Measurements from ENCODE around the gene CHSY1.

DNA sequence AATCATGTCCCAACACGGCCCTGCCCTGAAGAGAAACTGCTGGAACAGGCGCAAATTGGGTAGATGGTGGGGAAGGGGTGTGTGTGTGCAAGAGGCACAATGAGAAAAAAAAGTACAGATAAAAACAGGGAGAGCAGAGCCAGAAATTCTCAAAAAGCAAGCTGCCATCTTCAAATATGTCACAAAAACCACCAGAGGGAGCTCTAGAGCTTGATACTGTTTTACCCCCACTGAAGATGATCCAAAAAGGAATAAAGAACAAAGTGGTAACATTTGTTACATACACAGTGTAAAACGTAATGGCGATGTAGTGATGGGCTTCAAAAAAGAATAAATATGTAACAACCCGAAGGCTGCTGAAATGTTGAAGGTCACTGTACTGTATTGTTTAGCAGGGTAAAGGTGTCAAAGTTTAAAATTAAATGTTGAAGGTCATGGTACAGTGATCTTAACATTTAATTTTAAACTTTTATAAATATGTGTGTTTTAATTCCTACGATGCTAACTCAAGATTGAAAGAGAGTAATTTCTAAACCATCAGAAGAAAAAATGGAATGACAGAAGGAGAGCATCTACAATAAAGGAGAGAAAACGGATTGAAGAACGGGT lies 37.2 kb upstream of the CHSY1 start:
- TF ChIP-seq, protein P1, sequence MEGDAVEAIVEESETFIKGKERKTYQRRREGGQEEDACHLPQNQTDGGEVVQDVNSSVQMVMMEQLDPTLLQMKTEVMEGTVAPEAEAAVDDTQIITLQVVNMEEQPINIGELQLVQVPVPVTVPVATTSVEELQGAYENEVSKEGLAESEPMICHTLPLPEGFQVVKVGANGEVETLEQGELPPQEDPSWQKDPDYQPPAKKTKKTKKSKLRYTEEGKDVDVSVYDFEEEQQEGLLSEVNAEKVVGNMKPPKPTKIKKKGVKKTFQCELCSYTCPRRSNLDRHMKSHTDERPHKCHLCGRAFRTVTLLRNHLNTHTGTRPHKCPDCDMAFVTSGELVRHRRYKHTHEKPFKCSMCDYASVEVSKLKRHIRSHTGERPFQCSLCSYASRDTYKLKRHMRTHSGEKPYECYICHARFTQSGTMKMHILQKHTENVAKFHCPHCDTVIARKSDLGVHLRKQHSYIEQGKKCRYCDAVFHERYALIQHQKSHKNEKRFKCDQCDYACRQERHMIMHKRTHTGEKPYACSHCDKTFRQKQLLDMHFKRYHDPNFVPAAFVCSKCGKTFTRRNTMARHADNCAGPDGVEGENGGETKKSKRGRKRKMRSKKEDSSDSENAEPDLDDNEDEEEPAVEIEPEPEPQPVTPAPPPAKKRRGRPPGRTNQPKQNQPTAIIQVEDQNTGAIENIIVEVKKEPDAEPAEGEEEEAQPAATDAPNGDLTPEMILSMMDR (conservative IDR thresholded peaks at IDR 0.05): peak; percentile 88
- TF ChIP-seq ZFX (IDR thresholded peaks at IDR 0.05): no peak
